Measurements from ENCODE around the gene ZNF350. TPM values are rescaled to one million over a fixed set of nuclear protein-coding genes. Genes with fewer than 3 reads are reported as not detected.
"Not testable (repeated sequence)": the region's sequence is repeated elsewhere in the genome, so short reads cannot be mapped to it uniquely, and the experiment has no call there.

Gene ZNF350
- total RNA-seq, 3 donors from 2014 or later: 14.1 to 31.2 (median 14.4) TPM

DNA sequence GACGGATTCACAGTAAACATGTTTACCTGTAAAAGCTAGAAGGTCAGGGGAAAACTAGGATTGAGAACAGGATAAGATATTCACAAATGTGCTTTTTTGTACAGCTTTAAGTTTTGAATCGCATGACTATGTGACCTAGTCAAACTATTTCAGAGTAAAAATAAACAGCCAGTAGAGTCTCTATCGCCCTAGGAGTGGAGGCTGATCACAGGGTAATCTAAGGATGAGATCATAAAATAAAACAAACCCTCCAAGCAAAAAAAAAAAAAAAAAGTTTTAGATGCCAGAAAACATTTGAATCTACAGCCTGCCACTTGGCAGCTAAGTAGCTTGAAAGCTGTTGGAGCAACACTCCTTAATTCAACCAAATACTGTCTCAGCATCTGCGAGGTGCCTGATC lies 26.8 kb downstream of the ZNF350 start:
- H3K4me3 ChIP-seq: no peak overlapping the region
- TF ChIP-seq POLR2A (IDR thresholded peaks at IDR 0.05) (no peak), POLR2AphosphoS5 (IDR thresholded peaks at IDR 0.05) (no peak)
- TF ChIP-seq, protein P1, sequence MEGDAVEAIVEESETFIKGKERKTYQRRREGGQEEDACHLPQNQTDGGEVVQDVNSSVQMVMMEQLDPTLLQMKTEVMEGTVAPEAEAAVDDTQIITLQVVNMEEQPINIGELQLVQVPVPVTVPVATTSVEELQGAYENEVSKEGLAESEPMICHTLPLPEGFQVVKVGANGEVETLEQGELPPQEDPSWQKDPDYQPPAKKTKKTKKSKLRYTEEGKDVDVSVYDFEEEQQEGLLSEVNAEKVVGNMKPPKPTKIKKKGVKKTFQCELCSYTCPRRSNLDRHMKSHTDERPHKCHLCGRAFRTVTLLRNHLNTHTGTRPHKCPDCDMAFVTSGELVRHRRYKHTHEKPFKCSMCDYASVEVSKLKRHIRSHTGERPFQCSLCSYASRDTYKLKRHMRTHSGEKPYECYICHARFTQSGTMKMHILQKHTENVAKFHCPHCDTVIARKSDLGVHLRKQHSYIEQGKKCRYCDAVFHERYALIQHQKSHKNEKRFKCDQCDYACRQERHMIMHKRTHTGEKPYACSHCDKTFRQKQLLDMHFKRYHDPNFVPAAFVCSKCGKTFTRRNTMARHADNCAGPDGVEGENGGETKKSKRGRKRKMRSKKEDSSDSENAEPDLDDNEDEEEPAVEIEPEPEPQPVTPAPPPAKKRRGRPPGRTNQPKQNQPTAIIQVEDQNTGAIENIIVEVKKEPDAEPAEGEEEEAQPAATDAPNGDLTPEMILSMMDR (IDR thresholded peaks at IDR 0.05): no peak
- H3K9me3 ChIP-seq: peaks cover 75 to 98% of the 10 kb centered on the region in 2 donors
- H3K27ac ChIP-seq: no peak overlapping the region
- peaks cover 5% of the 10 kb centered on the region for H3K36me3 ChIP-seq
- no peaks in the 10 kb centered on the region for H3K27me3 ChIP-seq
- intact Hi-C loops (cut with DNase I; ENCODE audit: low total_unique reads): no loop called here
- H3K4me1 ChIP-seq: no peaks in the 10 kb centered on the region
- no peak for DNase-seq (ENCODE audit: low spot score in 2 of 2)

DNA sequence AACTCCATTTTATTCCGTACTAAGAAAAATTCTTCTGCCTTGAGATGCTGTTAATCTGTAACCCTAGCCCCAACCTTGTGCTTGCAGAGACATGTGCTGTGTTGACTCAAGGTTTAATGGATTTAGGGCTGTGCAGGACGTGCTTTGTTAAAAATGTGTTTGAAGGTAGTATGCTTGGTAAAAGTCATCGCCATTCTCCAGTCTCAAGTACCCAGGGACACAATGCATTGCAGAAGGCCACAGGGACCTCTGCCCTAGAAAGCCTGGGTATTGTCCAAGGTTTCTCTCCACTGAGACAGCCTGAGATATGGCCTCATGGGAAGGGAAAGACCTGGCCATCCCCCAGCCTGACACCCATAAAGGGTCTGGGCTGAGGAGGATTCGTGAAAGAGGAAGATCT lies 28.8 kb downstream of the ZNF350 start:
- H3K9me3 ChIP-seq: peaks cover 59 to 92% of the 10 kb centered on the region in 2 donors
- H3K4me1 ChIP-seq; intact Hi-C loops (cut with DNase I; ENCODE audit: low total_unique reads); DNase-seq (ENCODE audit: low spot score in 2 of 2); H3K36me3 ChIP-seq; H3K27me3 ChIP-seq; H3K27ac ChIP-seq; H3K4me3 ChIP-seq: not testable (repeated sequence)

DNA sequence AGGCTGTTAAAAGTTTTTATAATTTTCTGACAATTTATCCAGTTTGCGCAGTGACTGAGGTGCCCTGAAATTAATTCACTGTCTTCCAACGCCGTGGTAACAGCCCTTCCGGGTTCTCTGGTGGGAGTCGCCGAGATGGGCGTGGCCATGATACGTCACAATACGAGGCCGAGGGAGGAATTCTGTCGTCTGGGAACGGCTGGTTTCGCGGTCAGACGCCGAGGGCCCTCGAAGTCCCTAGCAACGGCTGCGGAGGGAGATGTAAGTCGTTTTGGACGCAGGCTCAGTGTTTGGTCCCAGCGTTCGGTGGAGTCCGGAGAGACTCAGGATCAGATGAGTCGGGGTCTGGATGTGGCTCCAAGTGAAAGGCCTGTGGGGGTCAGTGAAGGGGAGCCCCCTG lies 37.7 kb downstream of the ZNF350 start:
- no peak for DNase-seq (ENCODE audit: low spot score in 2 of 2)
- no peak for TF ChIP-seq POLR2A (IDR thresholded peaks at IDR 0.05)
- TF ChIP-seq POLR2AphosphoS5 (IDR thresholded peaks at IDR 0.05): no peak
- TF ChIP-seq, protein P1 (IDR thresholded peaks at IDR 0.05): no peak

DNA sequence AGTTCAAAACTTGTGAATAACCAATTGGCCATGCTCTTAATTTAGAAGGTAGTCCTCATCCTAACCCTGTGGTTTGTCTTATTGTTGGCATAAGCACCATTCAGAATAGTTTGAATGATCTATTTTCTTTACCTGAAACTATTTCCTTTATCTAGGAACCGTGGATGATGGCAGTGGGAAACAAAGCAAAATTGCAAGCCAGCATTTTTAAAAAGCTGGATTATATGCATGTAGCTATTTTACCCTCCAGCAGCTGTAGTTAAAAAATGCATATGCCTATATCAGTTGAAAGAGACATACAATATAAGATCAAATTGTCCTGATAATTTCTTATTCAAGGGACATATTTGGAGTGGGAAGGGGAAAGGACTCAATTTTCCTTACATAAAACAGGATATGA lies 40.0 kb downstream of the ZNF350 start:
- Histone ChIP-seq H3K27me3 (no peaks in the 10 kb centered on the region), H3K36me3 (peaks cover 33% of the 10 kb centered on the region), H3K4me1 (no peaks in the 10 kb centered on the region), H3K27ac (no peak overlapping the region), H3K9me3 (peaks cover 90 to 100% of the 10 kb centered on the region in 2 donors), H3K4me3 (no peak overlapping the region)
- DNase-seq (ENCODE audit: low spot score in 2 of 2): no peak
- TF ChIP-seq POLR2AphosphoS5 (IDR thresholded peaks at IDR 0.05): no peak
- TF ChIP-seq POLR2A (IDR thresholded peaks at IDR 0.05): no peak
- TF ChIP-seq, protein P1 (IDR thresholded peaks at IDR 0.05): no peak
- intact Hi-C loops (cut with DNase I; ENCODE audit: low total_unique reads): no loop called here

More for the DNA sequence above, 37.7 kb downstream of the ZNF350 start:
- Histone ChIP-seq H3K4me3 (no peak overlapping the region), H3K27ac (no peak overlapping the region), H3K9me3 (peaks cover 80 to 89% of the 10 kb centered on the region in 2 donors), H3K4me1 (no peaks in the 10 kb centered on the region), H3K36me3 (peaks cover 13% of the 10 kb centered on the region), H3K27me3 (no peaks in the 10 kb centered on the region)
- intact Hi-C loops (cut with DNase I; ENCODE audit: low total_unique reads): no loop called here

DNA sequence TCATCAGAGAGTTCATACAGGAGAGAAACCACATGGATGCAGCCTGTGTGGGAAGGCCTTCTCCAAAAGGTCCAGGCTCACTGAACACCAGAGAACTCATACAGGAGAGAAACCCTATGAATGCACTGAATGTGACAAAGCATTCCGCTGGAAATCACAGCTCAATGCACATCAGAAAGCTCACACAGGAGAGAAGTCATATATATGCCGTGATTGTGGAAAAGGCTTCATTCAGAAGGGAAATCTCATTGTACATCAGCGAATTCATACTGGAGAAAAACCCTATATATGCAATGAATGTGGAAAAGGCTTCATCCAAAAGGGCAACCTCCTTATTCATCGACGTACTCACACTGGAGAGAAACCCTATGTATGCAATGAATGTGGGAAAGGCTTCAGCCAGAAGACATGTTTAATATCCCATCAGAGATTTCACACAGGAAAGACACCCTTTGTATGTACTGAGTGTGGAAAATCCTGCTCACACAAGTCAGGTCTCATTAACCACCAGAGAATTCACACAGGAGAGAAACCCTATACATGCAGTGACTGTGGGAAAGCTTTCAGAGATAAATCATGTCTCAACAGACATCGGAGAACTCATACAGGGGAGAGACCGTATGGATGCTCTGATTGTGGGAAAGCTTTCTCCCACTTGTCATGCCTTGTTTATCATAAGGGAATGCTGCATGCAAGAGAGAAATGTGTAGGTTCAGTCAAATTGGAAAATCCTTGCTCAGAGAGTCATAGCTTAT lies 41.7 kb downstream of the ZNF350 start:
- intact Hi-C loops (cut with DNase I; ENCODE audit: low total_unique reads): no loop called here
- Histone ChIP-seq H3K4me1 (no peaks in the 10 kb centered on the region), H3K9me3 (peaks cover 92 to 100% of the 10 kb centered on the region in 2 donors), H3K27me3 (no peaks in the 10 kb centered on the region), H3K36me3 (peaks cover 46% of the 10 kb centered on the region), H3K4me3 (peak overlapping the region in 1 of 3 donors; percentile 13), H3K27ac (no peak overlapping the region)
- TF ChIP-seq, protein P1 (IDR thresholded peaks at IDR 0.05): no peak
- no peak for TF ChIP-seq POLR2A (IDR thresholded peaks at IDR 0.05)
- TF ChIP-seq POLR2AphosphoS5 (IDR thresholded peaks at IDR 0.05): no peak
- DNase-seq (ENCODE audit: low spot score in 2 of 2): no peak

Data from breast epithelium (tissue), 4 donors.